ENCODE data around the gene FZD2.

DNA sequence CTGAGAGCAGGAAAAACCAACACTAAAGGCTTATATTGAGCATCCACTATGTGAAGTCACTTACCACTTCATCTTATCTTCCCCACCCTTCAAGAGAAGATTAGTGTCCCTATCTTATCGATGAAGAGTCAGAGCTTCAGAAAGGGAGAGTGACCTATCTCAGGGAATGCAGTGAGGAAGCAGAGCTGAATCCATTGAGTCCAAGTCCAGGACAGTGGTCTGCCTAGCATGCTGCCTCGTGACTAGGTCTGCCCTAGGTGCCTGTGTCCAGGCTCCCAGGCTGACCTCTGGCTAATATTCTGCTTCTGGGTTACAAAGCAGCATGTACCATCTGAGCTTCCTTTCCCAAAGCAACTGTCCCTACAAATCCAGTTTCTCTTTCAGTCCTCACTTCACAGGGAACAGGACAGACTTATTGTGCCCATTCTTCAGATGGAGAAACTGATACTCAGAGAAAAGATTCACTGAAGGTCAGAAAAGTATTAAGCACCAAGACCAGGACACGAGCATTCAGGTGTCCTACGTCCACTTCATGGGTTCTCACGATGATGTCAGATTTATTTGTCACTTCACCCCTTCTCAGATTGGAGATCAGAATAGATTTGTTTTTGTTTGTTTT, 13.3 kb upstream of the FZD2 start:
- TF ChIP-seq, protein P1, sequence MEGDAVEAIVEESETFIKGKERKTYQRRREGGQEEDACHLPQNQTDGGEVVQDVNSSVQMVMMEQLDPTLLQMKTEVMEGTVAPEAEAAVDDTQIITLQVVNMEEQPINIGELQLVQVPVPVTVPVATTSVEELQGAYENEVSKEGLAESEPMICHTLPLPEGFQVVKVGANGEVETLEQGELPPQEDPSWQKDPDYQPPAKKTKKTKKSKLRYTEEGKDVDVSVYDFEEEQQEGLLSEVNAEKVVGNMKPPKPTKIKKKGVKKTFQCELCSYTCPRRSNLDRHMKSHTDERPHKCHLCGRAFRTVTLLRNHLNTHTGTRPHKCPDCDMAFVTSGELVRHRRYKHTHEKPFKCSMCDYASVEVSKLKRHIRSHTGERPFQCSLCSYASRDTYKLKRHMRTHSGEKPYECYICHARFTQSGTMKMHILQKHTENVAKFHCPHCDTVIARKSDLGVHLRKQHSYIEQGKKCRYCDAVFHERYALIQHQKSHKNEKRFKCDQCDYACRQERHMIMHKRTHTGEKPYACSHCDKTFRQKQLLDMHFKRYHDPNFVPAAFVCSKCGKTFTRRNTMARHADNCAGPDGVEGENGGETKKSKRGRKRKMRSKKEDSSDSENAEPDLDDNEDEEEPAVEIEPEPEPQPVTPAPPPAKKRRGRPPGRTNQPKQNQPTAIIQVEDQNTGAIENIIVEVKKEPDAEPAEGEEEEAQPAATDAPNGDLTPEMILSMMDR (conservative IDR thresholded peaks at IDR 0.05 in 1 of 2, IDR thresholded peaks at IDR 0.05 in 1 of 2; ENCODE audit: extremely low read depth in 1 of 2, insufficient read depth in 1 of 2, low read depth in 1 of 2, low read length in 2 of 2) = no peak
- TF ChIP-seq EZH2 (IDR thresholded peaks at IDR 0.05; ENCODE audit: borderline replicate concordance, low read length) = no peak

All from mammary epithelial cell (primary cell).